Neuronal stem cell (in vitro differentiated cells): Measurements from ENCODE around the gene TTN.

Source experiments
- DNase-seq: peaks from one replicate; pipeline ENCODE4 v3.0.0-alpha.2; 2013; ENCODE audit warnings: low spot score
- H2AFZ ChIP-seq: one replicate; pipeline ENCODE4 v1.6.1; 2013; ENCODE audit warnings: mild to moderate bottlenecking, low read length, inconsistent platforms
- H2AK5ac ChIP-seq: 2 replicates; pipeline ENCODE4 v1.6.1; 2013; ENCODE audit warnings: low read depth, mild to moderate bottlenecking, inconsistent platforms, low read length, moderate library complexity, mixed read lengths
- H2BK120ac ChIP-seq: 2 replicates; pipeline ENCODE4 v1.6.1; 2013; ENCODE audit warnings: low read depth, mild to moderate bottlenecking, inconsistent platforms, low read length, moderate library complexity, mixed read lengths
- H2BK12ac ChIP-seq: one replicate; pipeline ENCODE4 v1.6.1; 2013; ENCODE audit warnings: low read length, inconsistent platforms
- H2BK15ac ChIP-seq: 2 replicates; pipeline ENCODE4 v1.6.1; 2013; ENCODE audit warnings: mild to moderate bottlenecking, low read length, inconsistent platforms, mixed read lengths
- H2BK5ac ChIP-seq: one replicate; pipeline ENCODE4 v1.6.1; 2013; ENCODE audit warnings: inconsistent platforms, mild to moderate bottlenecking, low read length, moderate library complexity
- H3K14ac ChIP-seq: one replicate; pipeline ENCODE4 v1.6.1; 2013; ENCODE audit warnings: low read length, inconsistent platforms
- H3K18ac ChIP-seq: 2 replicates; pipeline ENCODE4 v1.6.1; 2013; ENCODE audit warnings: low read length, inconsistent platforms
- H3K23ac ChIP-seq: 2 replicates; pipeline ENCODE4 v1.6.1; 2013; ENCODE audit warnings: low read depth, mild to moderate bottlenecking, mixed read lengths, low read length, inconsistent platforms; ENCODE audit not compliant: poor library complexity
- H3K27ac ChIP-seq: replicated peaks from 3 replicates; pipeline ENCODE4 v1.5.1; 2013; ENCODE audit warnings: low read length, inconsistent platforms
- H3K27me3 ChIP-seq, 3 experiments: 2 replicates each; pipeline ENCODE4 v1.6.1; 2013; ENCODE audit warnings: low read length in 3 of 3, mild to moderate bottlenecking in 2 of 3, inconsistent platforms in 1 of 3, low read depth in 1 of 3, mixed read lengths in 1 of 3, moderate library complexity in 1 of 3; ENCODE audit not compliant: control insufficient read depth in 3 of 3, insufficient read depth in 3 of 3
- H3K36me3 ChIP-seq, 2 donors: replicated peaks in 1 of 2; 2 replicates each; pipeline ENCODE4 v1.6.1; 2013; ENCODE audit warnings: low read length in 2 of 2; ENCODE audit not compliant: control insufficient read depth in 2 of 2, insufficient read depth in 2 of 2
- H3K4ac ChIP-seq: 2 replicates; pipeline ENCODE4 v1.6.1; 2013; ENCODE audit warnings: inconsistent platforms, mild to moderate bottlenecking, low read length, moderate library complexity
- H3K4me1 ChIP-seq, 2 donors: 1 replicate in 1 of 2; 2 replicates in 1 of 2; pipeline ENCODE4 v1.6.1; 2013; ENCODE audit warnings: low read length in 2 of 2, low read depth in 1 of 2; ENCODE audit not compliant: control insufficient read depth in 2 of 2, insufficient read depth in 1 of 2
- H3K4me2 ChIP-seq: one replicate; pipeline ENCODE4 v1.6.1; 2013; ENCODE audit warnings: mild to moderate bottlenecking, low read length, inconsistent platforms; ENCODE audit not compliant: insufficient read depth, poor library complexity, severe bottlenecking
- H3K4me3 ChIP-seq, 2 donors: 2 replicates each; pipeline ENCODE4 v1.5.1; 2013; ENCODE audit warnings: low read length in 2 of 2, mild to moderate bottlenecking in 2 of 2, inconsistent platforms in 1 of 2, moderate library complexity in 1 of 2
- H3K79me1 ChIP-seq: one replicate; pipeline ENCODE4 v1.6.1; 2013; ENCODE audit warnings: low read depth, mild to moderate bottlenecking, inconsistent platforms, low read length, moderate library complexity
- H3K9ac ChIP-seq: one replicate; pipeline ENCODE4 v1.6.1; 2013; ENCODE audit warnings: mild to moderate bottlenecking, low read depth, low read length, inconsistent platforms; ENCODE audit not compliant: poor library complexity
- H3K9me3 ChIP-seq, 2 donors: replicated peaks in 1 of 2; 2 replicates each; pipeline versions ENCODE3 to v1.6.1; 2013; ENCODE audit warnings: low read length in 2 of 2, mild to moderate bottlenecking in 2 of 2, inconsistent platforms in 1 of 2, low read depth in 1 of 2, mixed read lengths in 1 of 2, moderate library complexity in 1 of 2; ENCODE audit not compliant: control insufficient read depth in 2 of 2, insufficient read depth in 1 of 2
- H4K8ac ChIP-seq: one replicate; pipeline ENCODE4 v1.6.1; 2013; ENCODE audit warnings: low read depth, mild to moderate bottlenecking, inconsistent platforms, low read length, moderate library complexity
- H4K91ac ChIP-seq: one replicate; pipeline ENCODE4 v1.6.1; 2013; ENCODE audit warnings: low read length, low read depth, mild to moderate bottlenecking, inconsistent platforms; ENCODE audit not compliant: poor library complexity
- WGBS, 2 donors: extraction: QIAGEN DNeasy Blood & Tissue Kit; methylation state at CpG; one replicate each; pipeline ENCODE4 v1.1.7; 2013; ENCODE audit warnings: missing lambda C conversion rate in 2 of 2, mixed read lengths in 1 of 2; ENCODE audit not compliant: insufficient read length in 2 of 2, insufficient replicate concordance in 1 of 2; ENCODE audit errors: extremely low coverage in 2 of 2; 5-methylcytosine and 5-hydroxymethylcytosine counted together

Gene TTN

DNA sequence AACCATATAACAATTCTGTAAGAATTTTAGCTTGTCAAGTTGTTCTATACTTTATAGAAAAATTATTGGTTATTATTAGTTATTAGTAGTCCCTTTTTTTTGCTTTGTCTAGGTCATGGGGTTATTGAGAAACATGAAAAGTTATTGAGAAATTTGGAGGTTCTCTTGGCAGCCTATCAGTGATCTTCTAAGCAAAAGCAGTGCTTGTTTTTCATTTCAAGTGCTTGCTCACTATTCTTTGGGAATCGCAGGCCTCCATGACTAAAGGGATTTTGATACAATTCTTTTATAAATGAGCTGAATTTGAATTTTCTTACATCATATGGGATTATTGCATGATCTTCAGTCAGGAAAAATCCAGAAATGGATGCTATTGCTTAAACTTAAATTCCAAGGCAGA, 301.1 kb downstream of the TTN start:
- Histone ChIP-seq H3K18ac (no peak overlapping the region), H3K27me3 (no peaks in the 10 kb centered on the region), H4K91ac (no peak overlapping the region), H3K4me3 (no peak overlapping the region), H2BK5ac (no peak overlapping the region), H2BK12ac (no peak overlapping the region), H4K8ac (no peak overlapping the region), H3K27ac (no peak overlapping the region), H2BK15ac (no peak overlapping the region), H3K4me1 (peaks cover 0 to 1% of the 10 kb centered on the region in 2 donors), H2AK5ac (no peak overlapping the region), H3K23ac (no peak overlapping the region), H3K9ac (no peak overlapping the region), H3K4me2 (no peak overlapping the region), H3K36me3 (peaks cover 2 to 64% of the 10 kb centered on the region in 2 donors), H3K79me1 (no peaks in the 10 kb centered on the region), H3K14ac (no peak overlapping the region), H3K9me3 (no peaks in the 10 kb centered on the region), H3K4ac (no peak overlapping the region), H2BK120ac (no peak overlapping the region), H2AFZ (no peak overlapping the region)
- no peak for DNase-seq
- WGBS, 2 donors = no CpG with 5 or more reads among the region's 1 CpG

DNA sequence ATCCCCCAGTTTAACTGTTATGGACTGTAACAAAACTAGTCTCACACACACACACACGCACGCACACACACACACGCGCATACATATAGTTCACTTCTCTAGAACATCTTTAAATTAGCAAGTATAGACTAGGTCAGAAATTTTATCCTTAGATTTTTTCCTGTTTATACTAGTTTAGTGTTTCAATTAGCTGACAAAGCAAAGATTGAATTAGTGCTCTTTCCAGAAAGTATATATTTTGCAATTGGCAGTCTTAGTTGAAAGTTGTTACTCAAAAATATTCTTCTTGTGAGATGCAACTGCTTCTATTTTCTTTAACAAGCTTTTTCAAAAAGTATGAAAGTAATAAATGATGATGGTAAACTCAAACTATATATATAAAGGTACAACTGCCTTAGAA, 304.5 kb downstream of the TTN start:
- no peak overlapping the region for H3K18ac ChIP-seq
- H2BK120ac ChIP-seq = no peak overlapping the region
- no peak overlapping the region for H3K27ac ChIP-seq
- no peak overlapping the region for H4K8ac ChIP-seq
- H3K9me3 ChIP-seq = no peaks in the 10 kb centered on the region
- no peak overlapping the region for H2AFZ ChIP-seq
- H3K4me2 ChIP-seq = no peak overlapping the region
- no peak overlapping the region for H3K4me3 ChIP-seq
- H3K36me3 ChIP-seq = peaks cover 5 to 96% of the 10 kb centered on the region in 2 donors
- no peaks in the 10 kb centered on the region for H3K27me3 ChIP-seq
- no peak overlapping the region for H4K91ac ChIP-seq
- no peak overlapping the region for H3K23ac ChIP-seq
- no peak overlapping the region for H3K14ac ChIP-seq
- H3K79me1 ChIP-seq = no peaks in the 10 kb centered on the region
- no peak overlapping the region for H2BK12ac ChIP-seq
- H3K4me1 ChIP-seq = peaks cover 0 to 1% of the 10 kb centered on the region in 2 donors
- H2AK5ac ChIP-seq = no peak overlapping the region
- H2BK15ac ChIP-seq = no peak overlapping the region
- no peak for DNase-seq
- H3K4ac ChIP-seq = no peak overlapping the region
- no peak overlapping the region for H3K9ac ChIP-seq
- H2BK5ac ChIP-seq = no peak overlapping the region
- no CpG with 5 or more reads among the region's 4 CpGs for WGBS, 2 donors

DNA sequence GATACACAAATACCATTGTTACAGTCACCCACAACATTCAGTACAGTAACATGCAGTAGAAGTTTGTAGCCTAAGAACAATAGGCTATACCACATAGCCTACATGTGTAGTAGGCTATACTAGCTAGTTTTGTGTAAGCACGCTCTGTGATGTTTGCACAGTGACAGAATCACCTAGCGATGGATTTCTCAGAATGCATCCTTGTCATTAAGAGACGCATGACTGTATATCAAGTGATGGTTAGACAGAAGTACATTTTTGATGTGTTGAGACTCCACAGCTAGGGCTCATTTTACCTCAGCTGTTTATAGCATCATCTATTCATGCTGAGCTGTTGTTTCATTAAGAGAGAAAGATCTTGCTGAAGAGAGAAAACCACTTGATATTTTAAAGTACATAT, 307.6 kb downstream of the TTN start:
- no peaks in the 10 kb centered on the region for H3K79me1 ChIP-seq
- no peak overlapping the region for H3K9ac ChIP-seq
- no peak overlapping the region for H2BK120ac ChIP-seq
- no peak overlapping the region for H3K4me2 ChIP-seq
- H3K27ac ChIP-seq = no peak overlapping the region
- H3K36me3 ChIP-seq = peaks cover 8 to 98% of the 10 kb centered on the region in 2 donors
- no peak overlapping the region for H2AK5ac ChIP-seq
- DNase-seq = no peak
- H3K4ac ChIP-seq = no peak overlapping the region
- no peak overlapping the region for H4K91ac ChIP-seq
- H3K4me1 ChIP-seq = no peaks in the 10 kb centered on the region
- no peak overlapping the region for H2AFZ ChIP-seq
- H2BK5ac ChIP-seq = no peak overlapping the region
- no peak overlapping the region for H4K8ac ChIP-seq
- H3K23ac ChIP-seq = no peak overlapping the region
- no CpG with 5 or more reads among the region's 3 CpGs for WGBS, 2 donors
- H3K14ac ChIP-seq = no peak overlapping the region
- no peak overlapping the region for H2BK15ac ChIP-seq
- no peak overlapping the region for H3K18ac ChIP-seq
- no peak overlapping the region for H3K4me3 ChIP-seq
- H2BK12ac ChIP-seq = no peak overlapping the region
- H3K27me3 ChIP-seq = no peaks in the 10 kb centered on the region
- no peaks in the 10 kb centered on the region for H3K9me3 ChIP-seq

DNA sequence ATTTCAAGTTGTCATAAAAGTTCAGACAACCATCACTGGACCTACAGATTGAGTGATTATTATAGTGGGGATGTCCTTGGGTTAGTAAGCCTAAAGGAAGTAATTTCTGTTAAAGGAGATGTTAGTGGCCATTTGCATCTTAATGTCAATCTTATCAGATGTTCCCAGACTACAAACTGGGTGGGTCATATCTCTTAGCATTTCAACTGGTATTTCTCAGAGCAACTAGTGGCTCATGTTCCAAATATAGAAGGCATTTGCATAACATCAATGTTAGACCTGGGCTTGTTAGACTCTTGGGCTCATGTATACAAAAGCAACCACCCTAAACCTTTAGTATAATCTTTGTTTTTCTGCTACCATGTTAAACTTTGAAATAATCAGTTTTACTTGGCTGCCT, 309.1 kb downstream of the TTN start:
- no peak overlapping the region for H3K18ac ChIP-seq
- no peaks in the 10 kb centered on the region for H3K4me1 ChIP-seq
- no peak overlapping the region for H3K9ac ChIP-seq
- H3K23ac ChIP-seq = no peak overlapping the region
- no peak overlapping the region for H2BK120ac ChIP-seq
- H3K4me2 ChIP-seq = no peak overlapping the region
- no peak overlapping the region for H3K4me3 ChIP-seq
- no peak for DNase-seq
- no peak overlapping the region for H2BK5ac ChIP-seq
- no peaks in the 10 kb centered on the region for H3K79me1 ChIP-seq
- no peaks in the 10 kb centered on the region for H3K9me3 ChIP-seq
- H4K91ac ChIP-seq = no peak overlapping the region
- H4K8ac ChIP-seq = no peak overlapping the region
- H3K27me3 ChIP-seq = no peaks in the 10 kb centered on the region
- H3K36me3 ChIP-seq = peaks cover 14 to 98% of the 10 kb centered on the region in 2 donors
- no peak overlapping the region for H2BK15ac ChIP-seq
- no peak overlapping the region for H3K14ac ChIP-seq
- no peak overlapping the region for H2AK5ac ChIP-seq
- no peak overlapping the region for H3K27ac ChIP-seq
- no peak overlapping the region for H2AFZ ChIP-seq
- H3K4ac ChIP-seq = no peak overlapping the region
- no peak overlapping the region for H2BK12ac ChIP-seq
